Non-pigmented ciliary epithelial cell (primary cell): ENCODE results near the gene HRG.
"Not testable (repeated sequence)": the region's sequence is repeated elsewhere in the genome, so short reads cannot be mapped to it uniquely, and the experiment has no call there.

ENCODE experiments used
- DNase-seq: peaks from one replicate; pipeline ENCODE4 v3.0.0-alpha.2; 2010; ENCODE audit warnings: low read depth

Gene HRG

GRCh38 chr3:186680869-186681268 lies 15.1 kb downstream of the HRG start:
- no peak for DNase-seq

- DNase-seq = no peak
Measured at GRCh38 chr3:186682812-186683211, 17.0 kb downstream of the HRG start.

GRCh38 chr3:186683979-186684378 lies 18.2 kb downstream of the HRG start:
- no peak for DNase-seq

GRCh38 chr3:186686475-186686874 lies 20.7 kb downstream of the HRG start:
- not testable (repeated sequence) for DNase-seq

GRCh38 chr3:186687120-186687651 lies 21.4 kb downstream of the HRG start:
- no peak for DNase-seq

- not testable (repeated sequence) for DNase-seq
Measured at GRCh38 chr3:186690304-186690703, 24.5 kb downstream of the HRG start.

DNA sequence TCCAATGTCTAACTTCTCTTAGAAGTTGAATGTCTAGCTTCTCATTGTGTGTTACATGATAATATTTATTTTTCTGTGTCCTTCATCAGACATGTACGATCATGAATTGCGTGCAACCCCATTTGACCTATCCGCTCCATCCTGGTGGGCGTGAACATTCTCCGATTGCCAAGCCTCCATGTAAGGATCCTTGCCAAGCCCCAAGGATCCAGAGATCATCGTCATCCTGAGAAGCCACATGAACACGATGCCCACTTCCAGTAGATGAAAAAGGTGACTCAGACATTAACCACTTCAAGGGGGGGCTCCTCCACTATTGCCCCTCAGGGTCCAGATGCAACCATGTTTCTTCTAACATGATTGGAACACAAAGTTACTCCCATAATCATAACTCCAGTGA lies 25.9 kb downstream of the HRG start:
- no peak for DNase-seq

GRCh38 chr3:186693843-186694242 lies 28.0 kb downstream of the HRG start:
- DNase-seq = no peak

DNA sequence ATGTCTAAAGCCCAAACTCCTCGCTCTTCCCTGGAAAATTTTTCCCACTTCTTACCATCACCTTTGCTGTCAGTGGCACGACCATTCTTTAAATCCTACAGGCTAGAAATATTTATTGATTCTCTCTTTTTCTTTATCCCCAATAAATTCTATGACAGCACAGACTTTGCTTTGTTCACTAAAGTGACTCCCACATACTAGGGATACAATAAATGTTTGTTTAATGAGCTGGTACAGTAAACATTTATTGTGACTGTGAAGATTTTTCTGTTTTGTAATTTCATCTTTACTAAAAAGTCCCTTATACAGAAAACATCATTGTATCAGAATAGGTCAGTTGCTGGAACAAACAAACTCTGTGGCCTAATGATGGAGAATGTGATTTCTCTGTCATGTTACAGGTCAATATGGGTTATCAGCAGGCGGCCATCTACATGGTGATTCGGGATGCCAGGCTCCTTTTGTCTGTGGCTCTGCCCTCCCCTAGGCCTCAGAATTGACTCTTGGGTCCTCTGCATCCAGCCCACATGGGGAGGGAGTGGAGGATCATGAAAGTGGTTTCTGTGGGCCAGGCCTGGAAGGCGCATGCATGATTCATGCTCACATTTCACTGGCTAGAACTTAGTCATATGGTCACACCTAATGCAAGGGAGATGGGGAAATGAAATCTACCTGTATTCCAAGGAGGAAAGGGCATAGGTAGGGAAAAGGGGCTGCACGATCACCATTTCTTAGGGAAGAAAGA lies 28.6 kb downstream of the HRG start:
- no peak for DNase-seq

GRCh38 chr3:186696522-186696921 lies 30.7 kb downstream of the HRG start:
- DNase-seq = no peak

DNA sequence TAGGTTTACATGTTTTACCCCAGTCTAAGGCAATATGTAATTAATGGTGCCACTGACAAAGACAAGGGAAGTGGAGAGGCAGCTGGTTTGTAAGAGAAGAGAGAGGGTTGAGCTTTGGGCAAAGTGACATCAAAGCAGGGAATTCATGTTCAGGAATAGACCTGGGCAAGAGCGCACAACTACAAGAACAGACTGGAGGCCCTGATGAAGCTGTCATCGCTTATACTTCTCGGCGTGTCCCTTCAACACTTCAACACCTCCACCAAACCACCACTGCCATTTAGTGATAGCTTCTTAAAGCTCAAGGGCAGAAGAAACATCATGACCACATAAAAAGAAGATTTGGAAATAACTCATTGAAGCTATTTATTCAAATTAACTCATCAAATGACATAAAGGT lies 31.7 kb downstream of the HRG start:
- no peak for DNase-seq

- no peak for DNase-seq
Measured at GRCh38 chr3:186700267-186700666, 34.5 kb downstream of the HRG start.

- DNase-seq = not testable (repeated sequence)
Measured at GRCh38 chr3:186702451-186702850, 36.6 kb downstream of the HRG start.

GRCh38 chr3:186705882-186706780 lies 40.3 kb downstream of the HRG start:
- DNase-seq = no peak

DNA sequence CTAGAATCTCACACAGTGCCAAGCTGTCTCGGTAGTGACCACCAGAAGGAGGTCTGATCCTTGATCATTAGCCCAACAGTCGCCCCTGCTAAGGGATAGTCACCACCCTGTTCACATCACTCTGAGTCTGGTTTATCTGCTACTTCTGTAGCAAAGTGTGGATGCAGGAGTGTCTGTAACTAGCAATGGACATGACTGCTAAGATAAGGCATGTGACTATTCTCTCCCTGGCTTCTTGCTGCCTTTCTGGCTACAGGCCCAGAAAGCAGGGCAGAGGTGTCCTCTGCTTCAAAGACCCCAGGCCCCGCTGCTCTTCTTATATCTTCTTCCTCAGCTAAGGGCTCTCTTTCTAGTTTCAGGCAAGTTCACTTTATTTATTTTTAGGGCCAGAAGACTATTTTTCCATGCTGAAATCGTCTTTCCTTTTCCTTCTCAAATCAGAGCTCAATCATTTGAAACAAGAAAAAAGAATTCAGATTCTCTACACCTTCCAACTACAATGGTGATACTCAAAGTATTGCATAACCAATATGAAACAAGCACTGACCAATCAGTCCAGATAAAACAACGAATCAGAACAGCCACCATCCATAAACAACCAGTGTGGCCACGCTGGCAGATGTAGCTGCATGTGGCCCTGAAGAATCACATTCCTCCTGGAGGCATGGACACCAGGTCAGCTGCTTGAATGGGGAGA lies 43.3 kb downstream of the HRG start:
- no peak for DNase-seq

- DNase-seq = not testable (repeated sequence)
Measured at GRCh38 chr3:186710694-186711093, 44.9 kb downstream of the HRG start.

- DNase-seq = no peak
Measured at GRCh38 chr3:186713499-186713898, 47.7 kb downstream of the HRG start.

DNA sequence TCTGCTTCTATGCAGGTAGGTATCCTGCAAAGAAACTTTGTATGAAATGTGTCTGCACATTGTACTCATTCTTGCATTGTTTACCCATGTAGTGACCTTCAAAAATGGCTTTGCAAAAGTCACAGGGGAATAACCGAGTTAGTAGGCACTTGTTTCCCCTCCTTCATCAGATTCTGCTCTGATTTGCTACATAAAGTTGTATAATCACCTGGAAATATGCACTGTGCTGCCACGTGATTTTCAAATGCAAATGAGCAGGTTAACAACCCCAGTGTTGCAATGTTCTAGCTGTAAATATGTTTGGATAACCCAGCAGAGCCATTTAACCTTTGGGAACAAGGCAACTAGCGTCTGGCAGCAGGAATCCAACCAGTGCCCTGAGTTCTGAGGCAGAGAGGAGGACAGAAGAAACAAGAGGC lies 51.2 kb downstream of the HRG start, which contains the start of gene KNG1:
Gene KNG1, plus strand, starts transcription at position 321 of the 419 bp plus-strand sequence. CDS start 184 bp downstream, outside the sequence.
- no peak for DNase-seq

DNA sequence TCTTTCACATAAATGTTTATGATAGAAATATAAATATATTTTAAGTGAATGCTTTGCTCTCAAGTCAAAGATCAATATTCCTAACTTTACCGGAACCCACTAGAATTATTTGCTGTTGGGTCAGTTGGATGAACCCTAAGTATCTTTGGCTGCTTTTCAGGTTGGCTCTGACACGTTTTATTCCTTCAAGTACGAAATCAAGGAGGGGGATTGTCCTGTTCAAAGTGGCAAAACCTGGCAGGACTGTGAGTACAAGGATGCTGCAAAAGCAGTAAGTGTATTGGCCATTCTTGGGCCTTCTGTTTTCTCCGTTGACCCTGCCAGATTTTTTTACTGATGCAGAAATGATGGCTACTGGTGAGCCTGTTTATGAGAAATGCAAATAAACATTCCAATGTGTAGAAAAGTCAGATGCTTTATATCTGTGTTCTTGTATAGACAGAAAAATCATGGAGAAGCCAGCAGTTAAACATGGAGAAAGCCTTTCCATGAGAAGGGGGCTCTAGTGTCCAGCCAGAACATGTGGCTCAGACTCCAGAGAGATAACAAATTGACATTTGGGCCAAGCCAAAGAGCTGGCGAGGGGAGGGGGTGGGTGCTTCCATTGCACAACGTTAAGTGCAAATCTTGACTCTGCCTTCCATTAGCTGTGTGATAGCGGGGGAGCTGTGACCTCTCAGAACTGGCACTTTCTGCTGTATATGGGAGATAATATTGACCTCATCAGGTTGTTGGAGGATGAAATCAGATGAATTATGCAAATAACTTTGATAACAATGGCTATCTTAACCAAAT lies 54.3 kb downstream of the HRG start:
- DNase-seq = no peak

DNA sequence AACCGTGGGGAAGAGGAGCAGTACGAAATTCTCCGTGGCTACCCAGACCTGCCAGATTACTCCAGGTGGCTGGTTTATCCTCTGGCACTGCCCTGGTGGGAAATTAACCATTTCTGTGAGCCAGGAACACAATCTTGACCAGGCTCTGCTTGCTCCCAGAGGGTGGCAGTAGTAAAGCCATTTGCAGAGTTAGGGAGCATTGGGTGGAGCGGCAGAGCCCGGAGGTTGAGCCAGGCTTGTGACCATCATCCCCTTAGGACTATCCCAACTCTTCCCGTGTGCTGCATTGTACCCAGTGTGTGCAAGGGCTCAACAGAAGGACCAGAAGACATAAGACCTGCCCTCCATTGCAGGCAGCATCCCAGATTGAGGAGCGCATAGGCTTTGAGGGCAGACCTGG lies 56.6 kb downstream of the HRG start:
- no peak for DNase-seq

- no peak for DNase-seq
Measured at GRCh38 chr3:186724911-186725310, 59.1 kb downstream of the HRG start.
